ENCODE measurements around the gene FAM171A1. TPM values are rescaled to one million over a fixed set of nuclear protein-coding genes. Genes with fewer than 3 reads are reported as not detected.

FAM171A1 gene
- polyA plus RNA-seq, 1 of the 3 experiments (the other 2 are of a cell fraction), result 26.3 TPM

DNA sequence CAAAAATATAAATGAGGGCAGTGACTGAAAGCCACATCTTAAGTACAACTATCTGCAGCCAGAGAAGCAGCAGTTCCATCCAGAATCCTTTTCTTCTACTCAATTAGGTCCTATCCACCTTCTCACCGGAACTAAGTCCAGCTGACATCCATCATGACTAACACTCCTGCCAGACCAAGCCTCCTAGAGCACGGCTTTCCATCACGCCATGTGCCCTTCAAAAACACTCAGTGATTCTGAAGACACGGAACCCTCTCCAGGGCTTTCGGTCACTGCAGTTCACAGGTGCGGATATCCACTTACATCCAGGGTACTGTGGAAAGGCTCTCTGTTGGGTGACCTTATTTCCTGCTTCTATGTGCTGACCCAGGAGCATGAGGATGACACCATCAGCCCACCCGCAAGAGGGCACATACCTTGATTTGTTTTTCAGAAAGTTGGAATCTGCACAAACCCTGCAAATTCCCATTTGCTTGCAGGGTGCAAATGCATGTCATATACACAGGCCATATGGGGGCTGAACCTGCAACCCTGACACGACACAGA is 64.3 kb downstream of the FAM171A1 start:
- Histone ChIP-seq H3K4me1 (ENCODE audit: control insufficient read depth in 1 of 2, insufficient read depth in 2 of 2, low read depth in 1 of 2, low read length in 1 of 2) (peaks cover 0 to 4% of the 10 kb centered on the region in 2 experiments; a peak in 1 of 4 replicates), H2AFZ (ENCODE audit: low read depth) (no peak overlapping the region), H3K27me3 (ENCODE audit: insufficient read depth) (no peaks in the 10 kb centered on the region), H3K9me3 (no peaks in the 10 kb centered on the region), H3K4me3 (ENCODE audit: low read depth in 2 of 2, low read length in 1 of 2) (no peak overlapping the region), H3F3A (replicated peaks; ENCODE audit: insufficient read depth) (no peaks in the 10 kb centered on the region), H3K36me3 (replicated peaks in 1 of 2; ENCODE audit: control insufficient read depth in 1 of 2, insufficient read depth in 2 of 2, low read length in 1 of 2) (no peaks in the 10 kb centered on the region), H3K27ac (ENCODE audit: low read depth in 2 of 2, low read length in 1 of 2) (no peak overlapping the region), H4K20me1 (ENCODE audit: insufficient read depth) (no peaks in the 10 kb centered on the region), H3K9me2 (no peaks in the 10 kb centered on the region), H3K9ac (no peak overlapping the region), H3K4me2 (no peak overlapping the region), H3K79me2 (ENCODE audit: insufficient read depth) (no peaks in the 10 kb centered on the region; the same call in 1 of the 2 replicates)
- no peak for DNase-seq
- CTCF ChIA-PET, result no interaction called here
- WGBS (ENCODE audit: low lambda C conversion rate), result 100% methylated on average over 7 of the region's 8 CpGs
- TF ChIP-seq TAF1 (IDR thresholded peaks at IDR 0.05; ENCODE audit: borderline replicate concordance, low read depth, low read length), result no peak
- no peak for TF ChIP-seq FOXM1 (IDR thresholded peaks at IDR 0.05; ENCODE audit: low read depth)
- TF ChIP-seq, protein P1, sequence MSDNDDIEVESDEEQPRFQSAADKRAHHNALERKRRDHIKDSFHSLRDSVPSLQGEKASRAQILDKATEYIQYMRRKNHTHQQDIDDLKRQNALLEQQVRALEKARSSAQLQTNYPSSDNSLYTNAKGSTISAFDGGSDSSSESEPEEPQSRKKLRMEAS (IDR thresholded peaks at IDR 0.05; ENCODE audit: low read depth), result no peak
- TF ChIP-seq PBX3 (IDR thresholded peaks at IDR 0.05), result no peak
- no peak for TF ChIP-seq TEAD4 (IDR thresholded peaks at IDR 0.05; ENCODE audit: borderline replicate concordance, insufficient read depth)
- no peak for TF ChIP-seq NRF1 (IDR thresholded peaks at IDR 0.05; ENCODE audit: low read depth, low read length)
- TF ChIP-seq MEF2A (IDR thresholded peaks at IDR 0.05; ENCODE audit: borderline replicate concordance, low read depth), result no peak
- TF ChIP-seq TCF12 (IDR thresholded peaks at IDR 0.05), result no peak
- TF ChIP-seq ZBTB33 (IDR thresholded peaks at IDR 0.05; ENCODE audit: borderline replicate concordance, low read depth), result no peak
- TF ChIP-seq REST (IDR thresholded peaks at IDR 0.05; ENCODE audit: low read depth, low read length), result no peak
- TF ChIP-seq SMC3 (IDR thresholded peaks at IDR 0.05; ENCODE audit: low read depth, low read length), result no peak
- TF ChIP-seq MXI1 (IDR thresholded peaks at IDR 0.05; ENCODE audit: low read depth, low read length), result no peak
- TF ChIP-seq GATA2 (CRISPR knock-in tag; IDR thresholded peaks at IDR 0.05), result no peak
- no peak for TF ChIP-seq FOSL2 (IDR thresholded peaks at IDR 0.05; ENCODE audit: borderline replicate concordance, low read depth)
- TF ChIP-seq, protein P2, sequence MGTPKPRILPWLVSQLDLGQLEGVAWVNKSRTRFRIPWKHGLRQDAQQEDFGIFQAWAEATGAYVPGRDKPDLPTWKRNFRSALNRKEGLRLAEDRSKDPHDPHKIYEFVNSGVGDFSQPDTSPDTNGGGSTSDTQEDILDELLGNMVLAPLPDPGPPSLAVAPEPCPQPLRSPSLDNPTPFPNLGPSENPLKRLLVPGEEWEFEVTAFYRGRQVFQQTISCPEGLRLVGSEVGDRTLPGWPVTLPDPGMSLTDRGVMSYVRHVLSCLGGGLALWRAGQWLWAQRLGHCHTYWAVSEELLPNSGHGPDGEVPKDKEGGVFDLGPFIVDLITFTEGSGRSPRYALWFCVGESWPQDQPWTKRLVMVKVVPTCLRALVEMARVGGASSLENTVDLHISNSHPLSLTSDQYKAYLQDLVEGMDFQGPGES (IDR thresholded peaks at IDR 0.05; ENCODE audit: low read depth, low read length), result no peak
- no peak for TF ChIP-seq EZH2phosphoT487 (IDR thresholded peaks at IDR 0.05; ENCODE audit: borderline replicate concordance, low read depth)
- POLR2A ChIA-PET, result no interaction called here
